Right lobe of liver (tissue), 6 donors: ENCODE measurements around the gene DCST2. TPM values are rescaled to one million over a fixed set of nuclear protein-coding genes. Genes with fewer than 3 reads are reported as not detected.

Source experiments
- ATAC-seq, 4 donors: fragments of 200-7000 bp; cut with Tn5 transposase; one replicate each; pipeline ENCODE4 v1.9.1; 2020; ENCODE audit warnings: mild to moderate bottlenecking in 4 of 4, moderate library complexity in 4 of 4
- DNase-seq, 3 donors: peaks; one replicate each; pipeline ENCODE4 v3.0.0-alpha.2; 2020
- H3K27ac ChIP-seq, 3 donors: fragments of 200-600 bp; one replicate each; pipeline ENCODE4 v1.8.0; 2022
- H3K27me3 ChIP-seq, 2 donors: fragments of 200-600 bp; one replicate each; pipeline ENCODE4 v1.8.0; 2022
- H3K36me3 ChIP-seq, 4 donors: fragments of 200-600 bp; sonication (generic) in 1 of 4; one replicate each; pipeline versions ENCODE4 v1.5.1 to v1.8.0; 2017 to 2022; ENCODE audit warnings: control low read depth in 1 of 4
- H3K4me1 ChIP-seq, 4 donors: fragments of 200-600 bp; sonication (generic) in 1 of 4; one replicate each; pipeline versions ENCODE4 v1.5.1 to v1.8.0; 2017 to 2022; ENCODE audit warnings: control low read depth in 1 of 4
- H3K4me3 ChIP-seq, 3 donors: fragments of 200-600 bp; one replicate each; pipeline ENCODE4 v1.8.0; 2022
- H3K9me3 ChIP-seq, 4 donors: fragments of 200-600 bp; sonication (generic) in 1 of 4; one replicate each; pipeline versions ENCODE4 v1.5.1 to v1.8.0; 2017 to 2022; ENCODE audit warnings: control low read depth in 1 of 4
- POLR2A ChIP-seq: fragments of 450-650 bp; IDR thresholded peaks from one replicate; pipeline ENCODE4 v1.6.1; 2017; ENCODE audit warnings: antibody characterized with exemption, mild to moderate bottlenecking
- WGBS: methylation state at CpG from one replicate; pipeline ENCODE4 v1.1.6; 2018; ENCODE audit warnings: low coverage, low lambda C conversion rate; ENCODE audit not compliant: insufficient coverage; ENCODE audit errors: missing lambda C conversion rate; 5-methylcytosine and 5-hydroxymethylcytosine counted together
- intact Hi-C, 2 donors: fragments of 100-400 bp; cut with DNase I; formaldehyde crosslinking; loops; one replicate each; pipeline versions ENCODE4 v1.11.2 to v1.14.1; 2022
- total RNA-seq, 6 experiments: library from RNA; depleted of rRNA in 2 of 6; stranded (reverse); fragments of >200 nt in 2 of 6; fragmentation: NEBNext Ultra II Directional in 3 of 6; extraction: Animal tissue kit (Norgen Biotek cat#: 25700) in 3 of 6; gene quantifications; one replicate each; pipeline versions ENCODE4 v1.1.0 to v1.2.4, GENCODE V29; 2016 to 2023
- TF ChIP-seq, protein P1 (sequence below), 4 donors: fragments of 200-600 bp in 3 of 4; fragments of 450-650 bp in 1 of 4; IDR thresholded peaks; one replicate each; pipeline versions ENCODE4 v1.5.1 to v1.8.0; 2016 to 2022; ENCODE audit warnings: antibody characterized with exemption in 4 of 4, mild to moderate bottlenecking in 2 of 4
- donor health status: DM: no; HTN: yes; CAD: no.
- donor health status: DM: no; HTN: no; CAD: no.
- donor health status: DM: no; HTN: no; CAD: no.
- donor health status: DM: no; HTN: yes; CAD: no.
- donor health status: DM: no; HTN: yes; CAD: no.

Gene DCST2
- total RNA-seq, 6 experiments from 2014 or later: 0.72 to 1.4 (median 0.81) TPM; not detected in 1

DNA sequence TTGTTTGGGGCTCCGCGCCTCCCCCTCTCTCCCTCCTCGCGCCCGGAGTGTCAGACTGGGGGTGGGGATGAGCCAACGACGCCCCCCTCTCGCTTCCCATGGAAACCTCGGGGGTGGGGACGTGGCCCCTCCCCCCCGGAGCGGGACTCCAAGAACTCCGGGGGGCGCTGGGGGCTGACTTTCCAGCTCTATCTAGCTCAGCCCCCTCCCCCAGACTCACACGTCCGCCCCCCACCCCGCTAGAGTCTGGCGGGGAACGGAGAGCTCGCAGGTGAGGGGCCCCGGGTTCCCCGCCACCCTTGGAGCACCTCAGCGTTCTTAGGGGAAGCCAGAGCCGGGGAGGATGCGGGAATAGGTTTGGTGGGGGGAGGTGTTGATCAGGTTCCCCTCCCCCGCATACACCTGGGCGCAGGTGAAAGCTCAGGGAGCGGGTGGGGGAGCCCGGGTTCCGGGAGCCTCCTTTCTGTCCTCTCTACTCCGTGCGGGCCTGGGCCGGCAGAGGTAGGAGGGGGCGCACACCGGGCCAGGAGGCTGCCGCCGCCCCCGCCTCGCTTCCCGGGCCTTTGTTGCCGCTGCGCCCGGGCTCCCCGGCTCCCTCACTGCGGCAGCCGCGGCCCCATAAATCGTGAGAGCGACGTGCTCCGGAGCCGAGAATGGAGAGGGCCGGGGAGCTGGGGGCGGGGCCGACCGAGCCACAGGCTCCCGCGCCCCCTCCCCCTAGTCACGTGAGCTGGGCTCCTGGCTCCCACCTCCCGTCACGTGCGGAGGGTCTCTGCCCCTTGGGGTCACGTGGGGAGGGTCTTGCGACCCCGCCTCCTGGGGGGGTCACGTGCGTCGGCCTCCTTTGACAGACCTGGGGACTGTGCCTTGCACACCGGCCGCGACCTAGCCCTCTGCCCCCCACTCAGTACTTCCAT is 47.0 kb upstream of the DCST2 start:
- Histone ChIP-seq H3K9me3 (no peaks in the 10 kb centered on the region), H3K27ac (no peak overlapping the region), H3K36me3 (no peaks in the 10 kb centered on the region), H3K27me3 (peaks cover 18 to 34% of the 10 kb centered on the region in 2 donors), H3K4me3 (no peak overlapping the region), H3K4me1 (peaks cover 0 to 48% (median 17%) of the 10 kb centered on the region in 4 donors)
- ATAC-seq: no peak
- intact Hi-C loops: no loop called here
- no peak for TF ChIP-seq POLR2A
- TF ChIP-seq, protein P1, sequence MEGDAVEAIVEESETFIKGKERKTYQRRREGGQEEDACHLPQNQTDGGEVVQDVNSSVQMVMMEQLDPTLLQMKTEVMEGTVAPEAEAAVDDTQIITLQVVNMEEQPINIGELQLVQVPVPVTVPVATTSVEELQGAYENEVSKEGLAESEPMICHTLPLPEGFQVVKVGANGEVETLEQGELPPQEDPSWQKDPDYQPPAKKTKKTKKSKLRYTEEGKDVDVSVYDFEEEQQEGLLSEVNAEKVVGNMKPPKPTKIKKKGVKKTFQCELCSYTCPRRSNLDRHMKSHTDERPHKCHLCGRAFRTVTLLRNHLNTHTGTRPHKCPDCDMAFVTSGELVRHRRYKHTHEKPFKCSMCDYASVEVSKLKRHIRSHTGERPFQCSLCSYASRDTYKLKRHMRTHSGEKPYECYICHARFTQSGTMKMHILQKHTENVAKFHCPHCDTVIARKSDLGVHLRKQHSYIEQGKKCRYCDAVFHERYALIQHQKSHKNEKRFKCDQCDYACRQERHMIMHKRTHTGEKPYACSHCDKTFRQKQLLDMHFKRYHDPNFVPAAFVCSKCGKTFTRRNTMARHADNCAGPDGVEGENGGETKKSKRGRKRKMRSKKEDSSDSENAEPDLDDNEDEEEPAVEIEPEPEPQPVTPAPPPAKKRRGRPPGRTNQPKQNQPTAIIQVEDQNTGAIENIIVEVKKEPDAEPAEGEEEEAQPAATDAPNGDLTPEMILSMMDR (IDR thresholded peaks at IDR 0.05): no peak
- 9% methylated on average over 22 of the region's 71 CpGs for WGBS
- DNase-seq: peak in 1 of 3 donors; percentile 53

DNA sequence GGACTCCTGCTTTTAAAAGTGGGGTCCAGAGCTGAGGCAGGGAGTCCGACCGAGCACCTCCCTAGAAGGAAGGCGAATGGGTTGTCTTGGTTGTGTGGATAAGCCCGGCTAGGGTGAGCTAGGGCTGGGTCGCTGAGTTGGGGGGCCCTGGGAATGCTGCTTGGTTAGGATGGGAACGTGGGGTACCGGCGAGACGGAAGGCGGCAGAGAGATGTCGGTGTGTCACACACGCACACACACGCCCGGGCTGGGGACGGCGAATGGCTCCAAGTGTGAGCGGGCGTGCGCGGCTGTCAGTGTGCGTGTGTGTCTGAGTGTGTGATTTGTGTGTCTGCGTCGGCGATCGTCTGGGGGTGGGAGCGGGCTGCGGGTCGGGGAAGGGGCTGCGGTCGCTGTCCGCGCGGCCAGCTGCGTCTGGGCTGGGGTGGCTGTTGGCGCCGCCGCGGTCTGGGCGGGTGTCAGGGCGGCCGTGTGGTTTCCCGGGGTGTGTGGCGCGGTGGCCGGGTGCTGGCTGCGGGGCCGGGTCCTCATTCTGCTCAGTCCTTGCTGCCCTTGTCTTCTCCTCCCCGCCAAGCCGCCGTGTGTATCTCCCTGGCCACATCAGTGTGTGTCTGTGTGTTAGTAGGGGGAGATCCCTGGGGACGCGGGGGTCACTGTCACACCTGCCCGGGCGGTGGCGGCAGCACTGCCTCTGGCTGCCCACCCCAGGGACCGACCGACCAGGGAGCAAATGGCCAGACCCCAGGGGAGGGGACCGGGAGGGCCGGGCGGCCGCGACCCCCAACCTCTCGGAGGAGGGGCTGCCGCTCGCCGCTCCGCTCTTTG is 46.1 kb upstream of the DCST2 start:
- peak in 1 of 3 donors; percentile 53 for DNase-seq
- no peak for ATAC-seq
- 0% methylated on average over 8 of the region's 67 CpGs for WGBS
- Histone ChIP-seq H3K36me3 (no peaks in the 10 kb centered on the region), H3K4me1 (peaks cover 0 to 46% (median 16%) of the 10 kb centered on the region in 4 donors), H3K9me3 (no peaks in the 10 kb centered on the region), H3K4me3 (no peak overlapping the region), H3K27ac (no peak overlapping the region), H3K27me3 (peaks cover 18 to 34% of the 10 kb centered on the region in 2 donors)
- intact Hi-C loops: no loop called here
- TF ChIP-seq POLR2A: no peak
- TF ChIP-seq, protein P1 (IDR thresholded peaks at IDR 0.05): no peak

DNA sequence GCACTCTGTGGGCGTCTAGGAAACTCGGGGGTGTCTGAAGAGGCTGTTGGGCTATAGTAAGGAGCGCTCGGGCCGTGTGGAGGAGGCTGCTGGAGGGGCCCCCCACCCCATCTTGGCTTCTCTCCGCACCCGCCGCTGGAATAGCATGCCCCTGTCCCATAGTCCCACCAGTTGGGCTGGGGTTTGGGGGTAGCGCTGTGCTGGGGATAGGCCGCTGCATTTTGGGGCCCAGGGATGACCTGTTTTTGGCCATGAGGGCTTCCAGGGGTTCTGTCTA is 45.6 kb upstream of the DCST2 start:
- Histone ChIP-seq H3K36me3 (no peaks in the 10 kb centered on the region), H3K27me3 (peaks cover 18 to 34% of the 10 kb centered on the region in 2 donors), H3K9me3 (no peaks in the 10 kb centered on the region), H3K27ac (no peak overlapping the region), H3K4me3 (peak overlapping the region; percentile 29 to 44 (median 38)), H3K4me1 (peaks cover 0 to 42% (median 12%) of the 10 kb centered on the region in 4 donors)
- TF ChIP-seq POLR2A: no peak
- 17% methylated on average over 7 of the region's 10 CpGs for WGBS
- no peak for DNase-seq
- no peak for ATAC-seq
- intact Hi-C loops: no loop called here

DNA sequence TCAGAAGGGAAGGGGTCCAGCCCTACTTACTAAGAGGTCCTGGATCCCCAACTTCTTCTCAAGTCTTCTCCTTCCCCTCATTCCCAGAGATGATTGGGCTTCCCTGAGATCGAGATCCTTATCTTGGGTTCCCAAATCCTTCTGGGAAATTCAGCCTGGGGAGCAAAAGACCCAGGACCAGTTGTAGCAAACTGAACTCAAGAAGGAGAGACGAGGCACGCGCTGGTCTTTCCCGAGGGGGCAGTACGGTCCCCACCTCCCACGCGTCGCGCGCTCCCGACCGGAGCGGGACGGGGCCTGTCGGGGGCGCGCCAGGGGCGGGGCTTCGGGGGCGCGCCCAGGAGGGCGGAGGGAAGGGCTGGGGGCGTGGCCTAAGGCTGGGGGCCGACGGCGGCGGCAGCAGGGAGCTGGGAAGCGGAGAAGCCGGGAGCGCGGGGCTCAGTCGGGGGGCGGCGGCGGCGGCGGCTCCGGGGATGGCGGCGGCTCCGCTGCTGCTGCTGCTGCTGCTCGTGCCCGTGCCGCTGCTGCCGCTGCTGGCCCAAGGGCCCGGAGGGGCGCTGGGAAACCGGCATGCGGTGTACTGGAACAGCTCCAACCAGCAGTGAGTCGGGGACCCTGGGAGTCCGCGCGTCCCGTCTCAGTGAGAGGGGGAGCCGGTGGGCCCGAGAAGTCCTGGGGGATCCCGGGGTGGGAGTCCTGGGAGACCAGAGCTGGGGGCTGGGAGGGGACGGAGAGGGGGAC is 45.1 kb upstream of the DCST2 start, which contains the start of gene EFNA3:
Gene EFNA3 (plus strand): TSS at position 369 of the 741 bp plus-strand sequence. CDS start 105 bp downstream, at position 474.
- Histone ChIP-seq H3K4me3 (peak within 1 kb of the TSS; percentile 29 to 44 (median 38)), H3K9me3 (no peaks in the 10 kb centered on the region), H3K4me1 (peaks cover 0 to 40% (median 10%) of the 10 kb centered on the region in 4 donors), H3K27me3 (peaks cover 18 to 34% of the 10 kb centered on the region in 2 donors), H3K27ac (no peak within 1 kb of the TSS), H3K36me3 (no peaks in the 10 kb centered on the region)
- no peak for TF ChIP-seq POLR2A
- TF ChIP-seq, protein P1 (IDR thresholded peaks at IDR 0.05): no peak
- peak; percentile 78 to 85 (median 80) for ATAC-seq
- peak; percentile 78 to 83 (median 78) for DNase-seq
- intact Hi-C loops: no loop called here
- WGBS: 1% methylated on average over 26 of the region's 59 CpGs
